HG02610 (cell line): ENCODE measurements around the gene BMAL2.

Source experiments
- ATAC-seq: cut with Tn5 transposase; IDR thresholded peaks from one replicate; pipeline ENCODE4 v1.9.1; 2021; ENCODE audit warnings: mild to moderate bottlenecking, moderate library complexity; ENCODE audit not compliant: unreplicated experiment

The BMAL2 gene

DNA sequence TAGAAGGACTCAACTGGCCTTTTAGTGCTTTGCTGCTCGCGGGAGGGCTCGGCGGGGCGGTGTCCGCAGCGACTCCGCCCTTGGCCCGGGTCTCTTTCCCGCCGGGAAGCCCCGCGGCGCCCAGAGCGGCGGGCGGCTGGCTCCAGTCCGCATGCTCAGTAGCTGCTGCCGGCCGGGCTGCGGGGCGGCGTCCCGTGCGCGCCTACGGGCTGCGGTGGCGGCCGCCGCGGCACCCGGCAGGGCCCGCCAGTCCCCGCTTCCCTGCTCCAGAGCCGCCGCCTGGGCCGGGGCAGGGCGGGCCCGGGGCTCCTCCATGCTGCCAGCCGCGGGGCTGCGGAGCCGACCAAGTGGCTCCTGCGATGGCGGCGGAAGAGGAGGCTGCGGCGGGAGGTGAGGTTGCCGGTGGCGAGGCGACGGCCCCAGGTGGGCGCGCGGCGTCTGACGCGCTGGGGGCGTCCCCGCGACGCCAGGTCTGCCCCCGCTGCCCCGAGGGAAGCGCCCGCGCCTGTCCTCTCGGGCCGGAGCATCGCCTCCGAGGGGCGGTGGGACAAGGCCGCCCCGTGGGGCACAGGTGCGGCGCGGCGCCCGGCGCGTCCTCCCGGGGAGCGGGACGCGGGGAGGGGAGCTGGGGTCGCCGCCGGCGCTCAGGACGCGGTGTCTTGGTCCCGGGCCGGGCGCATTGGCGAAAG is at the start of gene BMAL2:
BMAL2 (plus strand) TSS at position 123 of the 689 bp plus-strand sequence; CDS start at position 360, 237 bp downstream.
- peak; percentile 38 for ATAC-seq

GRCh38 chr12:27284021-27284420 is 48.6 kb upstream of the BMAL2 start:
- ATAC-seq, result no peak

- ATAC-seq, result peak; percentile 82
These were observed 47.9 kb upstream of the BMAL2 start for GRCh38 chr12:27284751-27285150.

DNA sequence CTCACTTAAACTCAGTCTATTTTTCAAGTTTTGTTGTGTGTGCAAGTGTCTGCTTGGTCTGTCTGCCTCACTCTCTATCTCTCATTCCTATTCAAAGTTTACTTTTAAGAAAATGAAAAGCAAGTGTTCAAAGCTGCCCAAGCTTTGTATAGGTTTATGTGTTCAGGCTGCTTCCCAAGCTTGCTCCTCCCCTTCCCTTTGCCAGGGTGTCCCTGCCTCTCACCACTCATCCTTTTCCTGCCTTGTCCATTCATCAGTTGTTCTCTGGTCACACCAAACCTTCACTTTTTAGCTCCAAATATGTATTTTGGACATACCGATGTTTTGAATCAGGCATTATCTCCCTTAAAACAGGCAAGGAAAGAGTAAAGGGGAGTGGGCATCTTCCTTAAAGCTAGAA is 47.2 kb upstream of the BMAL2 start:
- ATAC-seq, result no peak

DNA sequence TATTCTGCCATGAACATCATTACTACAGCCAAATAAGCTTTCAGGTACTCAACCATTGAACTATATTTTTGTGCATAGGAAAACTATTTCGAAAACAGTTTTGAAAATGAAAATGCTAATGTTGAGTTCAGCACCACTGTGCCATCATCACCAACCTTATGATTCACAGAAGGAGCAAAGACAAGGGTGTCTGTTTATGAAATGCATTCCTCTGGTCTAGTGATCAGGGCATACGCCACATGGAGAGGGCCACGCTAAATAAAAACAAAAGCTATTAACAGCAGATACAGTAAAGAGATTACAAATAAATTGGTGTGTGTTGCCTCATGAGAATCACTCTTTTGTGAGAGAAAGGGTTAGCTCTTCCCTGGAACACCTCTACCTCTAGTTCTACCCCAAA is 43.2 kb upstream of the BMAL2 start:
- ATAC-seq, result no peak

GRCh38 chr12:27290501-27291168 is 42.0 kb upstream of the BMAL2 start:
- no peak for ATAC-seq

GRCh38 chr12:27291862-27292261 is 40.8 kb upstream of the BMAL2 start:
- no peak for ATAC-seq

- ATAC-seq, result no peak
These were observed 39.9 kb upstream of the BMAL2 start for GRCh38 chr12:27292718-27293117.

DNA sequence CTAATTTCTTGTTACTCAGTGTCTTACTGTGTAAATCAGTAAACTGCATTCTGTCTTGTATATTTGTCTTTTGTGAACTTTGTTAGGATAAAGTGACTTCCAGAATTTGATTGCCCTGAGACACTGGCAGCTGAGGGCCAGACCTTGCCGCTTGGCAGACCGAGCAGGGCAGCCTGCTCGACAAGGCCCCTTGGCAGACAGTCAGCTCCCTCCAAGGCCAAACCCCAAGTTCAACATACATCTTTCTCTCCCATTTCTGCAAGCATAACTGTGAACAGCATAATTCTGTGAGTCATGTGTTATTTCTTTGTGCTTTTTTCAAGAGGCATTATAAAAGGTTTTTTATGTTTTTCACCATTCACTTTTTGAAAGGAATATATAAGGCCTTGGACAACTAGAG is 39.2 kb upstream of the BMAL2 start:
- no peak for ATAC-seq

GRCh38 chr12:27296674-27297073 is 36.0 kb upstream of the BMAL2 start:
- ATAC-seq, result no peak

DNA sequence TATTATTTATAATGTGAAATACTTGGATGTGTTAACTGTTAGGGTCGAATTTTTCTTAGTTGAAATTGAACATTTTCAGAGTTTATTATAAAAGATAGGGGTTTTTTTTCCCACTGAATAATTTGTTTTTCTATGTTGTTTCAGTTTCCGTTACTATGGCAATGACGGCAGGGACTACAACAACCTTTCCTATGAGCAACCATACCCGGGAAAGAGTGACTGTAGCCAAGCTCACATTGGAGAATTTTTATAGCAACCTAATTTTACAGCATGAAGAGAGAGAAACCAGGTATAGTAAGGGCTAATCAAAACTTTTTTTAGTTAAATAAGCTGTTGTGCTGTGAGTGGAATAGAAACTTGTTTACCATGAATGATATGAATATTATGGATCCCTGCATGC is 35.1 kb upstream of the BMAL2 start:
- no peak for ATAC-seq

GRCh38 chr12:27299102-27299501 is 33.5 kb upstream of the BMAL2 start:
- no peak for ATAC-seq

DNA sequence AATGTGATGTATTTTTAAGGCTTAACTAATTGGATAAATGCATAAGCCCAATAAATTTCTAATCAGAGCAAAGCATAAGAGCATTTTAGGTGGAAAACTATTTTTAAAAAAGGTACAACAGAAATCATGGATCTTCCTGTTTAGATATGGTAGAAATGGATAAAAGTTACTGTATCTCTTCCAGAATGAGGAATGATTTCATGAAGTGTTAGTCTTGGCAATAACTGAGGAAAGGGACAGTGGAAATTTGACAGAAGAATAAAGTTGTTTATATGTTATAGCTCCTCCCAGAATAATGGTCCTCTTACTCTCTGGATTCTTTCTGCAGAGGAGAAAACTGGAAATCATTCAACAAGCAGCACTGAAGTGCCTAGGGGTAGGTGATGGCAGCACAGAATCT is 32.4 kb upstream of the BMAL2 start:
- no peak for ATAC-seq

DNA sequence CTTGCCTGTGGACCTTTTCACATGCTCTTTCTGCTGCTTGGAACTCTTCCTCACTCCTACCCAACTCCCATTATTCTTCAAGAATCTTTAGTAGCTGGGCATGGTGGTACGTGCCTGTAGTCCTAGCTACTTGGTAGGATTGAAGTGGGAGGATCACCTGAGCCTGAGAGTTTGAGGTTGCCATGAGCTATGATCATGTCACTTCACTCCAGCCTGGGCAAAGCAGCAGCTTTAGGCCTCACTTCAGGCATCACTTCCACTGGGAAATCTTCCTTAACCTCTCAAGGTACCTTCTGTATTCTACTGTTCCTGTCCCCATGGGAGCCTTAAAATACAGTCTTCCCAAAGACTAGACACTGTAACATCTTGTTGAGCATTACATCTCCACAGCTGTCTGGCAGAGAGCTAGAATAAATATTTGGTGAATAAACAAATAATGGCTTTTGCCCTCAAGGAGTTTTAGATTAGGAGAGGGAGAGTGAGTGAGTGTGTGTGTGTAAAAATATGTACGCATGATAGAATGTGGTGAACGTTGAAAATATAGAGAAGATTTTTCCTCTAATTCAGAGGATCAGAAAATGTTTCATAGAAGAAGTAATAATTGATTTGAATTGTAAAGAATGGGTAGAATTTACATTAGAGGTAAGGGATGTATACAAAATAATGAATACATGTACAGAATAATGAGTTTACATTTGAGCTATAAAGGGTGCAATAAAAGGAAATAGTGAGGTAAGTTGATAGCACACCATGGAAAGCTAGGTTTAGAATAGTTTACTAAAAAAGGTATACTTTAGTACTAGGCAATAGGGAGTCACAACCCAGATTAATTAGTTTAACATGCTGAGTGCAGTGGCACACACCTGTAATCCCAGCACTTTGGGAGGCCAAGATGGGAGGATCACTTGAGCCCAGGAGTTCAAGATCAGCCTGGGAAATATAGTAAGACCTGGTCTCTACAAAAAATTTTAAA is 29.2 kb upstream of the BMAL2 start:
- ATAC-seq, result no peak

DNA sequence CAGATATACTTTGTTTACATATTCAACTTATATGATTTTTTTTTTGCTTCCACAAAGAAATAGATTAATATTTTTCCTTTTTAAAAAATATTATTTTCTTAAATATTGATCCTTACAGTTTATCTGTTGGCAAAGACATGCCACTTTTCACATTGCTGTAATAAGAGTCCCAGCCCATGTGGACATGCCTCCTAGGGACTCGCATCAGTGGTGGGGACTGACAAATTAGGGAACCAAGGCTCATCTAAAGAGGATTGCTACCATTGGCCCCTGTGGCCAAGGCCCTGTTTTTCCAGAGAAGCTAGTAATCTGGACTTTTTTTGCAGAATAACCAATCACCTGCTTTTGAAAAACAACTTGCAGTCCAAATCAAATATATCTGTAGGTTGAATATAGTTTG is 27.8 kb upstream of the BMAL2 start:
- no peak for ATAC-seq

- no peak for ATAC-seq
These were observed 26.8 kb upstream of the BMAL2 start for GRCh38 chr12:27305673-27306456.

- no peak for ATAC-seq
These were observed 23.2 kb upstream of the BMAL2 start for GRCh38 chr12:27309293-27309994.

DNA sequence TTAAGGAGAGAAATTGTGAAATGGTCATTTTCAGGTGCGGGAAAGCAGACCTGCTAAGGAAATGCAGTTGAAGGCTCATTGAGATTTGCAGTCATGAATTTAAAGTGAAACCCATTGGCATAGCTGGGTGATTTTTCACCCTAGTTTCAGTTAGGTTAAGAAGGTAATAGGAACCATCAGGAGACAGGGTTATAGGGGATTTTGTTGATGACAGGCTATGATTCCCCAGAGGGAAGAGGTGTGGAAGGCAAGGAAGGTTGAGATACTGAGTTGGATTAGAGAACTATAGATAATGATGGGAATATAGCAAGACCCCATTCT is 22.7 kb upstream of the BMAL2 start:
- ATAC-seq, result no peak

DNA sequence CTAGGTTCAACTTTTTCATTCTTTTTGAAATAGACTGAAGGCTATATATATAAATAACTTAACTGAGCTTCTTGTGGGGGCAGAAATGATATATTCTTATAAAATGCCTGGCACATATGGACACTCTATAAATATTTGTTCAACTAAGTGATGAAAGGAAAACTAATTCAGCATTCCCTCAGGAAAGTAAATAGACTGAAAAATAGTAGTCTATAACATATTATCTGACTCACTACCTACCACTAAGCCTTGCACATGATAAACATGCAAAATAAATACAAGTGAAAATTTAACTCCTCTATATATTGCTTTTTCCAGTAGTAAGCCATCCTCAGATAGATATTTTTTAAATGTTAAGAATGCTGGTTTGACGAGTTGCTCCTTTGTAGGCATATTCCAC is 15.7 kb upstream of the BMAL2 start:
- ATAC-seq, result no peak

GRCh38 chr12:27319409-27319808 is 13.2 kb upstream of the BMAL2 start:
- no peak for ATAC-seq
